HG03342 (cell line): ENCODE results near the gene NUMBL.
"Not testable (repeated sequence)": the region's sequence is repeated elsewhere in the genome, so short reads cannot be mapped to it uniquely, and the experiment has no call there.

ENCODE experiments used
- ATAC-seq: cut with Tn5 transposase; IDR thresholded peaks from one replicate; pipeline ENCODE4 v1.9.1; 2021; ENCODE audit warnings: mild to moderate bottlenecking, moderate library complexity; ENCODE audit not compliant: unreplicated experiment

The NUMBL gene

GRCh38 chr19:40690050-40690692 lies at the start of gene NUMBL:
TSS of gene NUMBL (minus strand) at chr19:40690651. CDS start at chr19:40690483, 168 bp downstream.
- ATAC-seq = peak; percentile 20

- no peak for ATAC-seq
Observed at GRCh38 chr19:40739030-40739839, 48.8 kb upstream of the NUMBL start.

DNA sequence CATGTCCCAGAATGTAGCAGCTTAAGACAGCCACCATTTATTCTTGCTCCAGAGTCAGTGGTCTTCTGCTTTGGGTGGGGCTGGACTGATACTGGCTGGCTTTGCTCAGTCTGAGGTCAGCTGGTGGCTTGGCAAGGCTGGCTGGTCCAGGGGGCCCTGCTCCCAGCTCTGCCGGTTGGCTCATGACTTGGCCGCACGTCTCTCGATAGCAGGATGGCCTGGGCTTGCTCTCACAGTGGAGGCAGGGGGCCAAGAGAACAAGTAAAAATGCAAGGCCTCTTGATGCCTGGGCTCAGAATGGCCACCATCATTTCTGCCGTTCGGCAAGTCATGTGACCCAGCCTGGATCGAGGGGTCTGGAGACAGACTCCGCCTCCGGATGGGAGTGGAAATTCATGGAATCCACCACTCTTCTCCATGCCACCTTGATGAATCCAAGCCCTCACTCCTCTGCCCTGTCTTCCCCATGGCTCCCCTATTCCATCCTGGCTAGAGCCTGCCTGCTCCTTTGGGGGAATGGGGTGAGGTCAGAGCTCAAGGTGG lies 46.7 kb upstream of the NUMBL start:
- no peak for ATAC-seq

DNA sequence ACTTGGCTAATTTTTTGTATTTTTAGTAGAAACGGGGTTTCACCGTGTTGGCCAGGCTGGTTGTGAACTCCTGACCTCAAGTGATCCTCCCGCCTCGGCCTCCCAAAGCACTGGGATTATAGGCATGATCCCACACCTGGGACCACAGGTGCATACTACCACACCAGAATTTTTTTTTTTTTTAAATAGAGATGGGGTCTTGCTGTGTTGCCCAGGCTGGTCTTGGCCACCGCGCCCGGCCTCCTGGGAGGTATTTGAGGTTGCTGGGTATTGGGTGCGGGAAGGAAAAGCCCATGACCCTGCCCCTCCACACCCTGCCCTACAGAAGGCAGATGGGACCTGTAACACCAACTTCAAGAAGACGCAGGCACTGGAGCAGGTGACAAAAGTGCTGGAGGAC lies 46.2 kb upstream of the NUMBL start:
- no peak for ATAC-seq

GRCh38 chr19:40735013-40735771 lies 44.7 kb upstream of the NUMBL start:
- no peak for ATAC-seq

DNA sequence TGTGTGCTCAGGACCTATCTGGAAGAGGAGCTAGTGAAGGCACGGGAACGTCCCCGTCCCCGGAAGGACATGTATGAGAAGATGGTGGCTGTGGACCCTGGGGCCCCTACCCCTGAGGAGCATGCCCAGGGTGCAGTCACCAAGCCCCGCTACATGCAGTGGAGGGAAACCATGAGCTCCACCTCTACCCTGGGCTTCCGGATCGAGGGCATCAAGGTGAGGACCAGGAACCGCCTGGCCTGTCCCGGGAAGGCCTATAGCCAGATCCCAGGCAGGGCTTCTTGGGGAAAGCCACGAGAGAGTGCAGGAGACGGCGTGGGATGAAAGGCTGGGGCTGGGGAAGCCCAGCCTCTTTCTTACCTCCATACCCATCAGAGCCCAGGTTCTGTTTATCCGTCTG lies 42.7 kb upstream of the NUMBL start:
- no peak for ATAC-seq

- not testable (repeated sequence) for ATAC-seq
Observed at GRCh38 chr19:40732304-40732703, 41.9 kb upstream of the NUMBL start.

DNA sequence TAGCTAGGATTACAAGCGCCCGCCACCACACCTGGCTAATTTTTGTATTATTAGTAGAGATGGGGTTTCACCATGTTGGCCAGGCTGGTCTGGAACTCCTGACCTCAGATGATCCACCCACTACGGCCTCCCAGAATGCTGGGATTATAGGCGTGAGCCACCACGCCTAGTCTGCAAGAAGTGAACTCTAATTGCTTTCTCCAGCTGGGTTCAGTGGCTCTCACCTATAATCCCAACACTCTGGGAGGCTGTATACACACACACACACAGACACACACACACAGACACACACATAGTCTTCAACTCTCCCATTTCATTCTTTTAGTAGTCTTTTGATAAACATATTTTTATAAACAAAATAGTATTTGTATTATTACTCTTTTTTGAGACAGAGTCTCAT lies 39.6 kb upstream of the NUMBL start:
- not testable (repeated sequence) for ATAC-seq

- no peak for ATAC-seq
Observed at GRCh38 chr19:40726279-40726678, 35.8 kb upstream of the NUMBL start.

- ATAC-seq = no peak
Observed at GRCh38 chr19:40724855-40725254, 34.4 kb upstream of the NUMBL start.

GRCh38 chr19:40724315-40724714 lies 33.9 kb upstream of the NUMBL start:
- ATAC-seq = no peak

DNA sequence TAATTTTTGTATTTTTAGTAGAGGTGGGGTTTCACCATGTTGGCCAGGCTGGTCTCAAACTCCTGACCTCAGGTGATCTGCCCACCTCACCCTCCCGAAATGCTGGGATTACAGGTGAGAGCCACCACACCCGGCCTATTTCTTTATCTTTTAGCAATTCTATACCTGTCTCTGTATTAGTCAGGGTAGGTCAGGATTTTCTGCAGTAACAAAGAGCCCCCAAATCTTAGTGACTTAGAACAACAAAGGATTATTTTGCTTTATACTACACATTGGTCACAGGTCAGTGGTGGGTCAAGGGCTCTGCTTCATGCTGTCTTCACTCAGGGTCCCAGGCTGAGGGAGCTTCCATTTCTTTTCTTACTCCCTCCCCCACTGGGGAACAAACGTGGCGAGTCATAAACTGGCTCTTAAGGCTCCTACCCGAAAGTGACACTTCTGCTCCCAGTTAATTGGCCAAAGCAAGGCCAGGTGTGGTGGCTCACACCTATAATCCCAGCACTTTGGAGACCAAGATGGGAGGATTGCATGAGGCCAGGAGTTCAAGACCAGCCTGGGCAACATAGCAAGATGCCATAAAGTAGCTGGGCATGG lies 33.3 kb upstream of the NUMBL start:
- ATAC-seq = no peak

DNA sequence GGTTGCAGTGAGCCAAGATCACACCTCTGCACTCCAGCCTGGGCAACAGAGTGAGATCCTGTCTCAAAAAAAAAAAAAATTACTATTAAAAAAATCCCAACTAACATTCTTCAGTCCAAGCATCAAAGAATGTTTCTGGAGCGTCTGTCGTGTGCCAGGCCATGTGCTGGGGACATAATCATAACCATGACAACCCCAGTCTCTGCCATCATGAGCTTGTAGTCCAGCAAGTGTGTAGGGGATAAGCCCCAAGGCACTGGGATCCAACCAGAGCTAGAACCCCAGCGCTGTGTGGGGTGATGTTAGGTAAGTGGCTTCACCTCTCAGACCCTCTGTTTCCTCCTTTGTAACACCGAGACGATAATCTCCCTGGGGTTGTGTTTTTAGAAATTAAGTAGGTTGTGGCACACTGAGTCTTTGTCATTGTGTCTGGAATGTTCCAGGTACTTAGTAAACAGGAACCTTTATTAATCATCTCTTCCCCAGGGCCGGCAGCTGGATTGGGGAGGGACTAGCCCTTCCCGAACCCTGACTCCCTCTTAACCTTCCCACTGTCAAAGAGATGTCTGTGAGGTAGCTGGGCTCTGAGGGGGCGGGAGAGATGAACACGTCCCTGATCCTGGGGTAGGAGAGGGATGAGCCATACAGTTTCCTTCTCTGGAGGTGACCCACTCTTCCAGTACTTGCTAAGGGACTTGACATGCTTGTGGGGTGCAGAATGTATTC lies 31.6 kb upstream of the NUMBL start:
- no peak for ATAC-seq

- ATAC-seq = no peak
Observed at GRCh38 chr19:40721140-40721486, 30.7 kb upstream of the NUMBL start.

DNA sequence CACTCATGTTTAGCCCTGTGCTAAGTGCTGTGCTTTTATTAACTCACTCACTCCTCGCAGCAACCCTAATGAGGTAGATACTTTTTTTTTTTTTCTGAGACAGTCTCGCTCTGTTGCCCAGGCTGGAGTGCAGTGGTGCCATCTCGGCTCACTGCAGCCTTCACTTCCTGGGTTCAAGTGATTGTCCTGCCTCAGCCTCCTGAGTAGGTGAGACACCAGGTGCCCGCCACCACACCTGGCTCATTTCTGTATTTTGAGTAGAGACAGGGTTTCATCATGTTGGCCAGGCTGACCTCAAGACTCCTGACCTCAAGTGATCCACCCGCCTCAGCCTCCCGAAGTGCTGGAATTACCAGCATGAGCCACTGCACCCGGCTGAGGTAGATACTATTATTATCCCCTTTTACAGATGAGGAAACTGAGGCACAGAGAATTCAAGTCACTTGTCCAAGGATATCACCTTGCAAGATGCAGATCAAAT lies 29.0 kb upstream of the NUMBL start:
- ATAC-seq = no peak

GRCh38 chr19:40718774-40719391 lies 28.4 kb upstream of the NUMBL start:
- ATAC-seq = no peak

GRCh38 chr19:40717880-40718773 lies 27.7 kb upstream of the NUMBL start:
- ATAC-seq = no peak

DNA sequence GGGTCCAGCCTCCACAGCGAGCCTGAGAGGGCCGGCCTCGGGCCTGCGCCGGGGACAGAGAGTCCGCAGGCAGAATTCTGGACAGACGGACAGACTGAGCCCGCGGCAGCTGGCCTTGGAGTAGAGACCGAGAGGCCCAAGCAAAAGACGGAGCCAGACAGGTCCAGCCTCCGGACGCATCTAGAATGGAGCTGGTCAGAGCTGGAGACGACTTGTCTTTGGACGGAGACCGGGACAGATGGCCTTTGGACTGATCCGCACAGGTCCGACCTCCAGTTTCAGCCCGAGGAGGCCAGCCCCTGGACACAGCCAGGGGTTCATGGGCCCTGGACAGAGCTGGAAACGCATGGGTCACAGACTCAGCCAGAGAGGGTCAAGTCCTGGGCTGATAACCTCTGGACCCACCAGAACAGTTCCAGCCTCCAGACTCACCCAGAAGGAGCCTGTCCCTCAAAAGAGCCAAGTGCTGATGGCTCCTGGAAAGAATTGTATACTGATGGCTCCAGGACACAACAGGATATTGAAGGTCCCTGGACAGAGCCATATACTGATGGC lies 27.0 kb upstream of the NUMBL start:
- ATAC-seq = no peak
